SK-N-SH treated with all-trans-retinoic acid at 6 μM for 48 hours (cell line): Measurements from ENCODE around the gene MRTFA.

ENCODE experiments used
- CREB5 ChIP-seq: fragments of 250-450 bp; sonication (Bioruptor Pico); IDR thresholded peaks from 2 replicates; pipeline ENCODE4 v1.5.1; 2020; ENCODE audit warnings: low read depth, mild to moderate bottlenecking, moderate library complexity
- GLIS3 ChIP-seq: fragments of 250-450 bp; sonication (Bioruptor Pico); IDR thresholded peaks from 2 replicates; pipeline ENCODE4 v1.5.0; 2020; ENCODE audit warnings: mild to moderate bottlenecking, moderate library complexity
- TSHZ2 ChIP-seq: fragments of 250-450 bp; sonication (Bioruptor Pico); IDR thresholded peaks from 2 replicates; pipeline ENCODE4 v1.5.0; 2020; ENCODE audit warnings: mild to moderate bottlenecking, moderate library complexity
- ZC3H10 ChIP-seq: fragments of 250-450 bp; sonication (Bioruptor Pico); IDR thresholded peaks from 2 replicates; pipeline ENCODE4 v1.5.1; 2021; ENCODE audit warnings: mild to moderate bottlenecking, moderate library complexity
- ZFP30 ChIP-seq: fragments of 450-650 bp; formaldehyde crosslinking; IDR thresholded peaks from 2 replicates; pipeline ENCODE4 v1.5.0; 2022; ENCODE audit warnings: mild to moderate bottlenecking, moderate library complexity
- ZNF565 ChIP-seq: fragments of 450-650 bp; formaldehyde crosslinking; conservative IDR thresholded peaks from 2 replicates; pipeline ENCODE4 v1.5.0; 2020; ENCODE audit warnings: low read depth, mild to moderate bottlenecking, moderate library complexity

- TF ChIP-seq GLIS3 (CRISPR knock-in tag), result no peak
- no peak for TF ChIP-seq ZFP30 (CRISPR knock-in tag)
- TF ChIP-seq TSHZ2 (CRISPR knock-in tag), result no peak
- no peak for TF ChIP-seq CREB5
- TF ChIP-seq ZNF565 (CRISPR knock-in tag), result no peak
- TF ChIP-seq ZC3H10 (CRISPR knock-in tag), result no peak
Measured at GRCh38 chr22:40651057-40651456, 14.5 kb upstream of the MRTFA start.
